ENCODE measurements around the gene CCDC159. TPM values are rescaled to one million over a fixed set of nuclear protein-coding genes. Genes with fewer than 3 reads are reported as not detected.

CCDC159 gene
- total and polyA plus RNA-seq, 2 of the 4 experiments (the other 2 are of a cell fraction) = 4.7 to 14.0 TPM

GRCh38 chr19:11377756-11378155, 31.4 kb downstream of the CCDC159 start:
- in situ Hi-C loops (cut with MboI; ENCODE audit: low sequenced_read_pairs) = no loop called here

More at GRCh38 chr19:11377756-11378155, 31.4 kb downstream of the CCDC159 start:
- H3K18ac ChIP-seq (ENCODE audit: low read depth, low read length) = 0 out of 2 replicates have a peak overlapping the region, but pooled peaks have one; percentile 3
- peak overlapping the region; percentile 42; the same call in 1 of the 2 replicates for H3K4me2 ChIP-seq (ENCODE audit: low read depth, low read length)
- H3K36me3 ChIP-seq (ENCODE audit: control insufficient read depth, insufficient read depth, low read length) = no peaks in the 10 kb centered on the region
- H2BK15ac ChIP-seq (ENCODE audit: low read depth, low read length) = no peak overlapping the region
- ATAC-seq (ENCODE audit: low read depth) (no peak), DNase-seq (peak; percentile 37)
- peak overlapping the region; percentile 43; the same call in 1 of the 2 replicates for H2BK120ac ChIP-seq (ENCODE audit: low read depth, low read length)
- H3K4ac ChIP-seq (ENCODE audit: low read depth, low read length) = peak overlapping the region; percentile 80
- ChIA-PET CTCF (interaction anchor here (1.2 kb wide), 1 partner anchor 84 kb away, joined by 5 read pairs; no protein-coding TSS in a partner anchor), POLR2A (ENCODE audit: unreplicated experiment) (no interaction called here)
- H4K20me1 ChIP-seq (ENCODE audit: insufficient read depth, low read length) = peaks cover 11% of the 10 kb centered on the region; the same call in 1 of the 2 replicates
- peak overlapping the region; percentile 80; the same call in 1 of the 2 replicates for H3K14ac ChIP-seq (replicated peaks; ENCODE audit: low read depth, low read length)
- H3K23ac ChIP-seq (ENCODE audit: low read depth, low read length) = no peak overlapping the region
- peak overlapping the region; percentile 93; the same call in 1 of the 2 replicates for H2AK5ac ChIP-seq (ENCODE audit: low read depth, low read length)
- H3K79me1 ChIP-seq (ENCODE audit: low read depth in 1 of 2, low read length in 2 of 2) = peaks cover 8 to 41% of the 10 kb centered on the region in 2 experiments
- H3K9me1 ChIP-seq (ENCODE audit: insufficient read depth, low read length) = peaks cover 37% of the 10 kb centered on the region
- H3K4me3 ChIP-seq (ENCODE audit: insufficient read depth, low read depth, low read length) = no peak overlapping the region
- H2BK5ac ChIP-seq (ENCODE audit: low read depth, low read length, poor library complexity, severe bottlenecking) = peak overlapping the region; percentile 78
- no peaks in the 10 kb centered on the region for H3K9me3 ChIP-seq (ENCODE audit: control insufficient read depth, insufficient read depth, low read length)
- H2AK9ac ChIP-seq (replicated peaks; ENCODE audit: low read depth, low read length, poor library complexity) = peak overlapping the region; percentile 92
- 87% methylated on average over 3 of the region's 3 CpGs; no CpG with 5 or more reads in 1 of the 2 experiments for WGBS, 2 experiments (ENCODE audit: extremely low coverage in 2 of 2, insufficient read length in 1 of 2)
- peak overlapping the region; percentile 62; the same call in 1 of the 2 replicates for H2BK20ac ChIP-seq (ENCODE audit: low read depth, low read length)
- dilution Hi-C loops (cut with HindIII; ENCODE audit: low sequenced_read_pairs, unreplicated experiment) (no loop called here), intact Hi-C loops (cut with micrococcal nuclease) (no loop called here)
- H4K8ac ChIP-seq (ENCODE audit: low read depth in 2 of 2, low read length in 2 of 2) = peak overlapping the region in 1 of 2 experiments; percentile 64; a peak in 1 of 4 replicates
- H3K27me3 ChIP-seq (ENCODE audit: control insufficient read depth, insufficient read depth, low read length) = no peaks in the 10 kb centered on the region; the same call in 1 of the 2 replicates
- H3K9ac ChIP-seq (ENCODE audit: low read depth, low read length) = peak overlapping the region; percentile 19; the same call in 1 of the 2 replicates
- peak overlapping the region; percentile 12 for H2AFZ ChIP-seq (replicated peaks; ENCODE audit: low read length, poor library complexity)
- H3K27ac ChIP-seq (ENCODE audit: insufficient read depth, low read length) = peak overlapping the region; percentile 75
- no TSS peak for BruUV-seq (replicated peaks)
- TF ChIP-seq RAD21 (IDR thresholded peaks at IDR 0.05; ENCODE audit: low read length) (no peak), CTCF (conservative IDR thresholded peaks at IDR 0.05; ENCODE audit: low read depth, low read length) (no peak), RCOR1 (IDR thresholded peaks at IDR 0.05; ENCODE audit: insufficient replicate concordance, low read length) (no peak), SMC3 (IDR thresholded peaks at IDR 0.05; ENCODE audit: low read depth, low read length) (no peak)
- peaks cover 25% of the 10 kb centered on the region for H3K4me1 ChIP-seq (ENCODE audit: control insufficient read depth, insufficient read depth, low read length)
- H4K91ac ChIP-seq (ENCODE audit: insufficient read depth, low read depth, low read length) = peak overlapping the region; percentile 61; the same call in 1 of the 2 replicates
- H4K5ac ChIP-seq (ENCODE audit: low read depth, low read length) = peak overlapping the region; percentile 22; the same call in 1 of the 2 replicates
- no peak overlapping the region for H3K56ac ChIP-seq (ENCODE audit: extremely low read depth, insufficient read depth, low read length)

All from IMR-90 (cell line).